GM10847 (cell line): ENCODE results near the gene CYP4F22.

Experiments used
- POLR2A ChIP-seq: IDR thresholded peaks from 2 replicates; pipeline ENCODE4 v1.6.1; 2011; ENCODE audit not compliant: insufficient read length; ENCODE audit errors: extremely low read depth

The CYP4F22 gene

DNA sequence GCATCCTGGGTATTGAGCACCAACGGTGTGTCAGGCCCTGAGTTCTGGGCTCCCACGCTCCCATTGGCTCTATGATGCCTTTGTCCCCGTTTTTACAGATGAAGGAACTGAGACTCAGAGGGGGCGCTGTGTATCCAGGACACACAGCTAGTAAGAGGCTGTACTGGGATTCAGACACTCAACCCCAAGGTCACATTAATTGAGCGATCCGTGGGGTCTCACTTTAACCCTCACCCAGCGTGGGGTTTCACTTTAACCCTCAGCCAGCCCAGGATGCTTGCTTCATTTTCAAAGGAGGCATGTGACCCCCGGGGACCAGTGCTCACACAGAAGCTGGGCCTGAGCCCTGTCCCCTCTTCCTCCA is 42.6 kb downstream of the CYP4F22 start:
- TF ChIP-seq POLR2A, result no peak

GRCh38 chr19:15551293-15552004 is 43.1 kb downstream of the CYP4F22 start:
- TF ChIP-seq POLR2A, result no peak

GRCh38 chr19:15555021-15555420 is 46.7 kb downstream of the CYP4F22 start:
- TF ChIP-seq POLR2A, result no peak

- no peak for TF ChIP-seq POLR2A
These were observed 47.7 kb downstream of the CYP4F22 start for GRCh38 chr19:15555759-15556633.

DNA sequence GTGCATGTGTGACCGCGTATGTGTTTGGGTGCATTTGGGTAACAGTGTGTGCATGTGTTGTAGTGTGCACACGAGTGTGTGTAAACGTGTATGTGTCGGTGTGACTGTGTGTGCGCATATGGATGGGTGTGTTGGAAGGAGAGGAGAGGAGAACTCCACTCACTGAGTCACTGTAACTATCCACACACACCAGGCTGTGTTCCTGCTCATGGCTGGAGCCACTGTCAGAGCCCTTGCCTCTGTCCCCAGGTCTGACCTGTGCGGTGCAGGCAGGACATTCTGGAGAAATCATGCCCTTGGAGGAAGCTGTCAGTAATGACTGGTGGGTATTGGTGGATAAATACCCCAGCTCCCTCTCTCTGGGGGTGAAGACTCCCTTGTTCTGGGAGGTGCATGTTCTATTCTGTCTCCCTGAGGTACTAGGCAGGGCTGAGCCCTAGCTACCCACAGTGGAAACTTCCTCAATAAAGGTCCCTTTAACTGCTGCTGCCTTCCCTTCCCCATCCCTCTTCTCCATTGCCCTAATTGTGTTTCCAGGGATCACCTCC is 48.4 kb downstream of the CYP4F22 start:
- TF ChIP-seq POLR2A, result no peak

- TF ChIP-seq POLR2A, result no peak
These were observed 48.9 kb downstream of the CYP4F22 start for GRCh38 chr19:15557223-15557622.

DNA sequence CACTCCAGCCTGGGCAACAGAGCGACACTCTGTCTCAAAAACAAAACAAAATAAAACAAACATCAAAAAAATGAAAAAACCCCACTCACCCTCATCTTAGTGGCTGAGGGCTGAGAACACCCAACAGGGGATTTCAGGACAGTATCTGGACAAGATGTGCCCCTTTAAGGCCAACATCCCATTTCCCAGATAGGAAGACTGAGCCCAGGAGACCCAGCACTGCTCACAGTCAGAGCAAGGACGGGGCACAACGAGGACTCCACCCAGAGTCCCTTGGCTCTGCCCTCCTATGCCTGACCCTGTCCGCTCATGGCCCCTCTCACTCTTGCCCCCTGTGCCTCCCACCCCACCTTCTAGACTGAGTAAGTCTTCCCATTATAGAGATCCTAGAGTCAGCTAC is 53.8 kb downstream of the CYP4F22 start:
- no peak for TF ChIP-seq POLR2A

DNA sequence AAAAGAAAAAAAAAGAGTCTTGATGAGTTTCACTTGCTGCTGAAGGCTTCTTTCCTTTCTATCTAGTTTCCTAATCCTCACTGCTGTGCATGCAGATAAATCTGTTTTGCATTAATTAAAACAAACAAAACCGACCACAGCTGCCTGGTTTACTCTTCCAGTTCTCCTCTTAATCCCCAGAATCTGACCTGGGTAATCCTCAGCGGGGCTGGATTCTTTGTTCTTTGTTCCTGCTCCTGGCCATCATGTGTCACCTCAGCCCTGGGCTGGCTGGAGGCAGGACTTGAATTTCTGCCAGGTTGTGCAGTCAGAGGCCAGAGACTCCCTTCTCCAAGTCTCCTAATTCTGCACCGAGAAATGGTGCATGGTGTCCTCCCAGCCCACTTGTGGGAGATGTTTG is 54.5 kb downstream of the CYP4F22 start:
- TF ChIP-seq POLR2A, result no peak

GRCh38 chr19:15563325-15563794 is 55.0 kb downstream of the CYP4F22 start:
- TF ChIP-seq POLR2A, result no peak

- TF ChIP-seq POLR2A, result no peak
These were observed 55.6 kb downstream of the CYP4F22 start for GRCh38 chr19:15563931-15564330.

- TF ChIP-seq POLR2A, result no peak
These were observed 56.3 kb downstream of the CYP4F22 start for GRCh38 chr19:15564534-15565168.

DNA sequence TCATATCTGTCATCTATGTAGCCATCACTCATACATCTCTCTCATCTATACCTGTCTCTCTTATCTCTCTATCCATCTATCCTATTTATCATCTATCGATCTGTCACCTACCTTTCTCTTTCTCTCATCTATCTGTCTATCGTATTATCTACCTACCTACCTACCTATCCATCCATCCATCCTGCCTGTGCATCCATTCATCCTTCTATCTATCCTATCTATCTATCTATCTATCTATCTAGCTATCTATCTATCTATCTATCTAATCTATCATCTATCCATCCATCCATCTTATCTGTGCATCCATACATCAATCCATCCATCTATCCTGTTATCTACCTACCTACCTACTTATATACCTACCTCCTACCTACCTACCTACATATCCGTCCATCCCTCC is 62.1 kb downstream of the CYP4F22 start:
- TF ChIP-seq POLR2A, result no peak

DNA sequence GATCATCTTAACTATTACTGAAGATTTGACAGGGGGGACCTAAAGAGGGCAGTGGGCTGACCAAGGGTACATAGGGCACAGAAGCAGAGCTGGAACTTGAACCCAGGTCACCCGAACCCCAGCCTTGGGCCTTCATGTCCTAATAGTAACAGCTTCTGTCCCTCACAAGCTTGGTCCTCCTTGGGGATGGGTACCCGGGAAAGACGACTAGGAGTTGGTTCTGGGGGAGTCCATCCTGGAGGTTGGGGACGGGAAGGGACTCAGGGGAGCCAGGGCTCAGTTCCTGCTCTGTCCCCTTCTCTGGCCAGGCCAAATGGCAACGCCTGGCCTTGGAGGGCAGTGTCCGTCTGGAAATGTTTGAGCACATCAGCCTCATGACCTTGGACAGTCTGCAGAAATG is 67.1 kb downstream of the CYP4F22 start:
- TF ChIP-seq POLR2A, result no peak

- no peak for TF ChIP-seq POLR2A
These were observed 68.3 kb downstream of the CYP4F22 start for GRCh38 chr19:15576526-15577156.

DNA sequence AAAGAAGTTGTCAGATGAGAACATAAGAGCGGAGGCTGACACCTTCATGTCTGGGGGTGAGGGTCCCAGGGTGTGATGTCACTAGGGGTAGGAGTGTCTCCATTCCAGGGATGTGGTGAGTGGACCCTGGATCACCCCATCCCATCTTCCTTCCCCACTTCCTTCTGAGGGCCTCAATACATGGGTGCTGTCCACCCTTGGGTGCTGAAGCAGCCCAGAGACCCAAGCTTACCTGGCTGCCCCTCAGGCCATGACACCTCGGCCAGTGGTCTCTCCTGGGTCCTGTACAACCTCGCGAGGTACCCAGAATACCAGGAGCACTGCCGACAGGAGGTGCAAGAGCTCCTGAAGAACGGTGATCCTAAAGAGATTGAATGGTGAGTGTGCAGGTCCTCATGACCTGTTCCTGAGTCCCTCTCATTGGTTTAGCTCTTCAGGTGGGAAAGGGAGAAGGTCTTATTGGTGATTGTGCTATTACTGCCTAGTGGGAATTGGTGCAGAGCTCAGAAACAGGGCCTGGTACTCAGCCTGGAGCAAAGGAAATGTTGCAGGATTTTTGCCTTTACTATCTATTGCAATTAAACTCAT is 69.0 kb downstream of the CYP4F22 start:
- no peak for TF ChIP-seq POLR2A

GRCh38 chr19:15583346-15583745 is 75.0 kb downstream of the CYP4F22 start:
- no peak for TF ChIP-seq POLR2A
